C1 segment of cervical spinal cord (tissue), 14 donors: ENCODE results near the gene PCDHAC1.

Experiments used
- DNase-seq, 14 donors: peaks; one replicate each; lab custom pipeline; 2025; lab: John Stamatoyannopoulos, UW

The PCDHAC1 gene

GRCh38 chr5:140966293-140967225 lies 40.5 kb downstream of the PCDHAC1 start, which contains the start of gene PCDHAC2:
Gene PCDHAC2 (plus strand): TSS chr5:140966476. CDS start chr5:140966767, 291 bp downstream.
- DNase-seq: peak in 12 of 14 donors; percentile 27 to 84 (median 67)

DNA sequence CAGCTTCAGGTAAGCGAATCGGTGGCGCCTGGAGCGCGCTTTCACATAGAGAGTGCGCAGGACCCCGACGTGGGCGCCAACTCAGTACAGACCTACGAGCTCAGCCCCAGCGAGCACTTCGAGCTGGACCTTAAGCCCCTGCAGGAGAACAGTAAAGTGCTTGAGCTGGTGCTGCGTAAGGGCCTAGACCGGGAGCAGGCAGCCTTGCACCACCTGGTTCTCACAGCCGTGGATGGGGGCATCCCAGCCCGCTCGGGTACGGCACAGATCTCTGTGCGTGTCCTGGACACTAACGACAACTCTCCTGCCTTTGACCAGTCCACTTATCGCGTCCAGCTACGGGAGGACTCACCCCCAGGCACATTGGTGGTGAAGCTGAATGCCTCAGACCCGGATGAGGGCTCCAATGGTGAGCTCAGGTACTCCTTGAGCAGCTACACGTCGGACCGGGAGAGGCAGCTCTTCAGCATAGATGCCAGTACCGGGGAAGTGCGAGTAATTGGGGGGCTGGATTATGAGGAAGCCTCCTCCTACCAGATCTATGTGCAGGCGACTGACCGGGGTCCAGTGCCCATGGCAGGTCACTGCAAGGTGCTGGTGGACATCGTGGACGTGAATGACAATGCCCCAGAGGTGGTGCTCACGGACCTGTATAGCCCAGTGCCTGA lies 41.3 kb downstream of the PCDHAC1 start:
- peak in 1 of 14 donors; percentile 26 for DNase-seq

DNA sequence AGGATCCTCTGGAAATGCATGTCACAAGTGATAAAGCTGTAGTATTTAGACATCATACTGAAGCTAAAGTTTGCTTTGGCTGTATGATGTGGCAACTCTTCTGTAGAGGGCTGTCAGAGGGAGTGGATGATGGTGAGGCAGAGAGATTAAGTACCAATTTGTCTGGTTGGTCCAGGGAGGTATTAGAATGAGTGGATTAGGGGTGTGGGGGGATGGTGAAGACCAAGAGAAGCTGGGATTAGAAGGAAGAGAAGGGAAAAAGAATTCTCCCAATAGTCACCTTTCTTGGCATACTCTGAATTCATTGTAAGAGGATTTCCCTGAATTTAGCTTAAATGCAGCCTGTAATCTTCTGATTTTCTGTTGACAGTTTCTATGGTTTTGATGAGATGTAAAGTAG lies 43.8 kb downstream of the PCDHAC1 start:
- peak in 1 of 14 donors; percentile 13 for DNase-seq

DNA sequence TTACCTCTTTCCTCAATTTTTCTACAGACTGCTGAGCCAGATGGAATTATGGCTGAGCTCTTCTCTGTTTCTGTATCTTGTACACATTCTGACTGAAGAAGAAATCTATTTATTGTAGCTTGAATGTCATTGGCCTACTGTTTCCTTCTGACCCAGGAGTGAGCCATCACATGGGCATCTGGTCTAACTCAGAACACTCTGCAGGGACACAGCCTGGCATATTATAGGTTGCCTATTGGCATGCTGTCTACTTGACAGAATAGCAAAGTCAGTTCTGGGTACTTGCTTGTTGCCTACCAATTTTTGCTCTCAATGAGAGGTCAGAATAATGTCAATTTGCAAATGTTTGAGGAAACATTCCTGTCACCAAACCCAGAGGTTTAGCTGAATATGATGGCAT lies 47.5 kb downstream of the PCDHAC1 start:
- DNase-seq: peak in 1 of 14 donors; percentile 33

GRCh38 chr5:140977003-140977402 lies 50.9 kb downstream of the PCDHAC1 start:
- DNase-seq: no peak

DNA sequence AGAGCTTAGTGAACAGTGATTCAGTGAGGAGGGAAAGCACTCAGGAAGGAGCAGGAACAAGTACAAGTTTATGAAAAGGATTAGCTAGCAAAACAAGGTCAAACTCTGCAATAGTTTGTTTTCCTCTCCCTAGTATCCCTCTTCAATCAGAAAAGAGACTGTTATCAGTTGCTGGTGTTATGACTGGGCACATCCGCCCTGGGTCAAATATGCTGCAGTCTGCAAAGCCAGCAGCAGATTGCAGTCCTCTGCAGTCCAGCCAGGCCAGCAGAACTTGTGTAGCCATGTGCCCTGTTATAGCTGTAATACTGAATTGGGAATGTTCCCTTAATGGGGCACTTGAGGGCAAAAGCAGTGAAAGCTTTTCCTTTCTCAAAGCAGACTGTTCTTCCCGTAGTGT lies 52.2 kb downstream of the PCDHAC1 start:
- no peak for DNase-seq

DNA sequence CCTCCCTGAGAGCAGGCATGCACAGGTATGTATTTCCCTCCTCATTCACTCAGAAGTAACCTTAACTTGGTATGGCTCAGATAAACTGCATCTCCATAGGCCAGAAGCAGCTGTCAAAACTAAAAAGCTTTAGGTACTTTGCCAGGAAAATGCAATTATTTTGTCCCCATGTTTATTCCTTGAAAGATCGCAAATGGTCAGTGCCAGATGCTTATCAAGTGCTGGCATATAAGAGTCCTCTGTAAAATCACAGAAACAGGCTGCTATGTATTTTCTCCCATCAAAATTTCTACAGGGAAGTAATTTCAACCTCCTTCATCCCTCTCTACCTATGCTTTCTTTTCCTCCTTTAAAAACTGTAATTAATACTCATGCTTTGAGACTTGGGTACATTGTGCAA lies 52.9 kb downstream of the PCDHAC1 start:
- no peak for DNase-seq
